Effector memory CD4-positive, alpha-beta T cell (primary cell): ENCODE data around the gene CYTL1.
"Not testable (repeated sequence)": the region's sequence is repeated elsewhere in the genome, so short reads cannot be mapped to it uniquely, and the experiment has no call there.

Source experiments
- DNase-seq, 3 donors: peaks; one replicate each; pipeline ENCODE4 v3.0.0-alpha.2; 2020
- H3K27ac ChIP-seq: 2 replicates; pipeline ENCODE4 v1.7.0; 2013; ENCODE audit warnings: mild to moderate bottlenecking, low read length, moderate library complexity; ENCODE audit not compliant: insufficient read depth, poor library complexity, severe bottlenecking
- H3K27me3 ChIP-seq: replicated peaks from 2 replicates; pipeline ENCODE4 v1.7.0; 2013; ENCODE audit warnings: mild to moderate bottlenecking, low read length; ENCODE audit not compliant: insufficient read depth, control insufficient read depth, poor library complexity, severe bottlenecking
- H3K36me3 ChIP-seq: 2 replicates; pipeline ENCODE4 v1.7.0; 2013; ENCODE audit warnings: mild to moderate bottlenecking, low read length, moderate library complexity; ENCODE audit not compliant: control insufficient read depth, insufficient read depth
- H3K4me1 ChIP-seq: 2 replicates; pipeline ENCODE4 v1.7.0; 2013; ENCODE audit warnings: low read length, mild to moderate bottlenecking; ENCODE audit not compliant: control insufficient read depth, insufficient read depth, poor library complexity, severe bottlenecking
- H3K4me3 ChIP-seq: 2 replicates; pipeline ENCODE4 v1.7.0; 2013; ENCODE audit warnings: low read length, low read depth, mild to moderate bottlenecking; ENCODE audit not compliant: insufficient read depth, poor library complexity, severe bottlenecking
- H3K9me3 ChIP-seq: 2 replicates; pipeline ENCODE4 v1.7.0; 2013; ENCODE audit warnings: mild to moderate bottlenecking, low read length, moderate library complexity; ENCODE audit not compliant: control insufficient read depth

The CYTL1 gene

DNA sequence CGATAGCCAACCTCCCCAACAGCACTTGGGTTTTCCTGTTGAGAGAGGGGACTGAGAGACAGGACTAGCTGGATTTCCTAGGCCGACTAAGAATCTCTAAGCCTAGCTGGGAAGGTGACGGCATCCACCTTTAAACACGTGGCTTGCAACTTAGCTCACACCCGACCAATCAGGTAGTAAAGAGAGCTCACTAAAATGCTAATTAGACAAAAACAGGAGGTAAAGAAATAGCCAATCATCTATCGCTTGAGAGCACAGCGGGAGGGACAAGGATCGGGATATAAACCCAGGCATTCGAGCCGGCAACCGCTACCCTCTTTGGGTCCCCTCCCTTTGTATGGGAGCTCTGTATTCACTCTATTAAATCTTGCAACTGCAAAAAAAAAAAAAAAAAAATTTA is 12.3 kb downstream of the CYTL1 start:
- not testable (repeated sequence) for H3K27me3 ChIP-seq, H3K27ac ChIP-seq, H3K36me3 ChIP-seq, H3K4me3 ChIP-seq, H3K4me1 ChIP-seq, H3K9me3 ChIP-seq, DNase-seq

DNA sequence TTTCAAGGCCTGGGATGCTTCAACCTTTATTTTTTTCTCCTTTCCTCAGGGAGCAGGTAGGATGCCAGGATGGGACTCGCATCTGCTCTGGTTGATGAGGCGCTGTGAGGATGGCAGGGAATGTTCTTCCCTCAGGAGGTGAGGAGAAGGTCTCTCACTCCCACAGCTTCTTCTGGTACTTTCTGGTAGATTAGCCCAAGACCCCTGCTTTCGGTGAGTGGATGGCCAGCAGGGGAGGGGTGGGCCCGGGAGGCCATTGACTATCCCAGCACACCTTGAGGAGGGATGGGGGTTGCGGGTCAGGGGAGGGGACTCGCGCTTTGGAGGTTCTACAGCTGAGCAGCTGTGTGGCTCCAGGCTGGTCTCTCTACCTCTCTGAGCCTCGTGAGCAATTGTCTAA is 14.8 kb downstream of the CYTL1 start:
- Histone ChIP-seq H3K4me3 (no peak overlapping the region), H3K4me1 (no peaks in the 10 kb centered on the region), H3K36me3 (no peaks in the 10 kb centered on the region), H3K9me3 (no peaks in the 10 kb centered on the region), H3K27ac (no peak overlapping the region), H3K27me3 (no peaks in the 10 kb centered on the region)
- no peak for DNase-seq

DNA sequence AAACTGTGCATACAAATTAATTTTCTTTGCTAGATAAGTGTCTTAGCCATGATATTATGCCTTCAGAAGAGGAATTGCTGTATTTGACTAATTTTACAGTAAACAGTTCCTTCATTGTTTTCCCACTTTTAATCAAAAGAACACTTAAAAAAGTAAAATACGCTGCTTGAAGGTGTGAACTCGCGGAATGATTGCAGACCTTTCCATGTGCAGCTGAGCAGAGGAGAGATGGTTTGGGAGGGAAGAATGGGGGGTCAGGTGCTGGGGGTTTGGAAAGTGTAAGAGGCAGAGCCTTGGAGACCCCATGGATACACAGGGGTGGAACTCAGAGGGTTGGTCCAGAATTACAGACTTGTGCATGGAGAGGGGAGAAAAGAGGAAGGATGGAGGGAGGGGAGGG is 15.3 kb downstream of the CYTL1 start:
- H3K4me3 ChIP-seq: no peak overlapping the region
- DNase-seq: no peak
- no peaks in the 10 kb centered on the region for H3K27me3 ChIP-seq
- H3K4me1 ChIP-seq: no peaks in the 10 kb centered on the region
- H3K9me3 ChIP-seq: no peaks in the 10 kb centered on the region
- H3K27ac ChIP-seq: no peak overlapping the region
- no peaks in the 10 kb centered on the region for H3K36me3 ChIP-seq

DNA sequence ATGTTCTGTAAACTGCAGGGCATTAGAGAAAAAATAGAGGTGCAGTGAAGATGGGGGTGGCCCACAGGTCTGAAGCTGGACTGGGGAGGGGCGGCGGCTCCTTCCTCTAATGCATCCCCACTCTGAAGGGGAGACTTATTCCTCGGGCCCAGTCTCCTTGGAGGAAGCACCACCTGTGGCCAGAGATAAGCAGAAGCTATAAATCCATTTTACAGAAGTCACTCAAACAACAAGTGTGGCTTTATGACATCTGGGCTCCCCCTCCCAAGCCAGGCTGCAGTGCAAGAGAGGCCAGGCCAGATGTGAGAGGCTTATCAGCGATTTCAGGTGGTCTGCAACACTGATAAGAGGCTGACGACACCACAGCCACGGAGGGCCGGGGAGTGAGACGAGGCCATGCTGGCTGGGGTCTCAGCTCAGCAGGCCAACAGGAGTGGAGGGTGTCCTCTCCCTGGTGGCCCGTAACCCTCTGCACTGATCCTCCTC is 15.8 kb downstream of the CYTL1 start:
- Histone ChIP-seq H3K36me3 (no peaks in the 10 kb centered on the region), H3K27ac (no peak overlapping the region), H3K9me3 (no peaks in the 10 kb centered on the region), H3K4me1 (no peaks in the 10 kb centered on the region), H3K27me3 (no peaks in the 10 kb centered on the region), H3K4me3 (no peak overlapping the region)
- no peak for DNase-seq

DNA sequence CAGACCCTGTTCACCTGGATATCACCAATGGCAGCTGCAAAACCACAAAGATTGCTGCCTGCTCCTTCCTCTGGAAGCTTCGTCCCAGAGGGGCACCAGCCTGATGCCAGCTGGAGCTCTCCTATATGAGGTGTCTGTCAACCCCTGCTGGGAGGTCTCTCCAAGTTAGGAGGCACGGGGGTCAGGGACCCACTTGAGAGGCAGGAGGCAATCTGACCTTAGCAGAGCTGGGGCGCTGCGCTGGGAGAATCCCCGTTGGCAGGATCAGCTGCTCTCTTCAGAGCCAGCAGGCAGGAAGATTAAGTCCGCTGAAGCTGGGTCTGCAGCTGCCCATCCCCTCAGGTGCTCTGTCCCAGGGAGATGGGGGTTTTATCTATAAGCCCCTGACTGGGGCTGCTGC is 17.6 kb downstream of the CYTL1 start:
- DNase-seq, H3K27me3 ChIP-seq: not testable (repeated sequence)

DNA sequence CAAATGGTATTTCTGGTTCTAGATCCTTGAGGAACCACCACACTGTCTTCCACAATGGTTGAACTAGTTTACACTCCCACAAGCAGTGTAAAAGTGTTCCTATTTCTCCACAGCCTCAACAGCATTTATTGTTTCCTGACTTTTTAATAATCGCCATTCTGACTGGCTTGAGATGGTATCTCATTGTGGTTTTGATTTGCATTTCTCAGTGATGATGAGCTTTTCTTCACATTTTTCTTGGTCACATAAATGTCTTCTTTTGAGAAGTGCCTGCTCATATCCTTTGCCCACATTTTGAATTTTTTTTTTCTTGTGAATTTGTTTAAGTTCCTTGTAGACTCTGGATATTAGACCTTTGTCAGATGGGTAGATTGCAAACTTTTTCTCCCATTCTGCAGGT is 22.3 kb downstream of the CYTL1 start:
- not testable (repeated sequence) for H3K4me3 ChIP-seq, H3K27ac ChIP-seq, H3K4me1 ChIP-seq, DNase-seq, H3K36me3 ChIP-seq, H3K9me3 ChIP-seq, H3K27me3 ChIP-seq

More for the DNA sequence above, 17.6 kb downstream of the CYTL1 start:
- not testable (repeated sequence) for H3K4me3 ChIP-seq, H3K36me3 ChIP-seq, H3K9me3 ChIP-seq, H3K4me1 ChIP-seq, H3K27ac ChIP-seq

DNA sequence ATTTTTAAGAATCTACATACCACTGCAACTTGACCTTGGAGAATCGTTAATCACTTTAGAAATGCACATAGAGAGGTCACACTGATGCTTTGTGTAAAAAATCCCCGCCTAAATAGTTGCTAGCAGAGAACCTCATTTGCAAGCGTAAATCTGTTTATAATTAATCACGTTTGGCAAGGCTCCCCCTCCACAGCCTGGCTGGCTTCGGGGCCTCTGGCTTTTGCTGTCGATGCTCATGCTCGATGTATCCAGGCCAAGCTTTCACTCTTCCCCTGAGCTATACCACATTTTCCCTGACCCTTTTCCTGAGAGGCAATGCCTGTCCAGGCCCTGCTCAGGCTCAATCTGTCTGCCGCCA is 23.4 kb downstream of the CYTL1 start:
- H3K36me3 ChIP-seq: no peaks in the 10 kb centered on the region
- H3K27ac ChIP-seq: no peak overlapping the region
- no peak for DNase-seq
- no peaks in the 10 kb centered on the region for H3K9me3 ChIP-seq
- H3K4me3 ChIP-seq: no peak overlapping the region
- no peaks in the 10 kb centered on the region for H3K27me3 ChIP-seq
- no peaks in the 10 kb centered on the region for H3K4me1 ChIP-seq

DNA sequence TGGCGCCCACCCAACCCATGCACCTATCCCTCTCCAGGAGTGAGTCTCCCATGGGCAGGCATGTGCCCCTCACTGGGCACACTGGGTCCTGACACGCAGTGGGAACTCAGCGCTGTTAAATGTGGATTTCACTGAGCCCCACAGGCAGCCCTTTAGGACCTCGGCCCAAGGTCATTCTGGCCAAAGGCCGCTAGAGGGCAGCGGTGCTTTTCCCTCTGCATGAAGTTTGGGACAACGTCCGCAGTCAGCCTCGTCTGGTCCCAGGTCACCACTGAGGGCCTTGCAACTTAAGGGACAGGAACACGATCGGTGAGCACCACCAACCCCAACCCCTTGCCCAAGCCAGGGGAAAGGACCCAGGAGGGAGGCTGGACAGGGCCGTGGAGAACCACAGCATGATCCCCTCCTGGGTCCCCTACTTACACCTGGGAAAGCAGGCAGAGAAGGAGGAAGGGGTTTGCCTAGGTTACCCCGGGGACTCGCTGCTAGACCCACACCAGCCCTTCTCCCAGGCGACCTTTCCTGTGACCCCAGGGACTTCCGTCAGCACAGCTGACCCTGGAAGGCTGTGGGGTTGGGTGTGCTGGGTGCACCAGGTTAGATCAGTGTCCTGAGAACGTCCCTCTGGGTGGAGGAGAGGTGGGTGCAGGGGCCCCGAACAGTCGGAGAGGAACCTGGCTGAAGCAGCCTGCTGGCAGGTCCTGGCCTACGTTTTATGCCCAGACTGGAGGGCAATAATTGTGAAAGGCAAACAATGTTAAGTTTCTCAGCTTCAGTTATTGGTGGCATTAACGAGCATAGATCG is 24.0 kb downstream of the CYTL1 start:
- no peak for DNase-seq
- Histone ChIP-seq H3K36me3 (no peaks in the 10 kb centered on the region), H3K4me1 (no peaks in the 10 kb centered on the region), H3K4me3 (no peak overlapping the region), H3K27ac (no peak overlapping the region), H3K9me3 (no peaks in the 10 kb centered on the region), H3K27me3 (no peaks in the 10 kb centered on the region)

DNA sequence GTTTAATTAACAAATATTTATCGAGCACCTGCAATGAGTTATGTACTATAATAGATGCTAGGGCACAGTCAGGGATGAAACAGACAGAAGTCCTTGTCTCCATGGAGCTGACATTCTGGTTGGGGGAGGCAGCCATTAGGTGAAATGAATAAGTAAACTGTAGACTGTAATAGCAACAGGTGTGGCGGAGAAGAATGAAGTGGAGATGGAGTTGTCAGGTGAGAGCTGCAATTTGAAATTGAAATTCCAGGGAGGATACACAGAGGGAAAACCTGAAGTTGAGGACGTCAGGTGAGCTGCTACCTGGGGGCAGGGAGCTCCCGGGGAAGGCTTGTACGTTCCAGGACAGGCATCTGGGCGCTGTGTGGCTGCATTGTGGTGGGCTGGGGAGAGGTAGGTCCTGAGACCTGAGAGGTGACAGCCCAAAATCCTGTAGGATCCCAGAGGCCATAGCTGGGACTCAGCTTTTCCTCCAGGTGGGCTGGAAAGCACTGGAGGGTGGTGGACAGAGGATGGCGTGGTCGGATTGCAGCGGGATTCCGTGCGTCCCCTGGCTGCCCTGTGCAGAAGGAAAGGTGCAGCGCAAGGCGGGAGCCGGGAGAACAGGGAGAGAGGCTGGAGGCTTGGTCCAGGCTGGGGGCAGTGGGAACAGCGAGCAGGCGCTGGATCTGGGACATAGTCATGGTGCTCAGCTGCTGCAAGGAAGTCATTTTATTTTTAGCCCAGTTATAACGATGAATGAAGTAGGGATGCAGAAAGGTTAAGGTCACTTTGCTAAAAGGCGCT is 24.8 kb downstream of the CYTL1 start:
- Histone ChIP-seq H3K4me3 (no peak overlapping the region), H3K36me3 (no peaks in the 10 kb centered on the region), H3K27me3 (no peaks in the 10 kb centered on the region), H3K4me1 (no peaks in the 10 kb centered on the region), H3K27ac (no peak overlapping the region), H3K9me3 (no peaks in the 10 kb centered on the region)
- no peak for DNase-seq

DNA sequence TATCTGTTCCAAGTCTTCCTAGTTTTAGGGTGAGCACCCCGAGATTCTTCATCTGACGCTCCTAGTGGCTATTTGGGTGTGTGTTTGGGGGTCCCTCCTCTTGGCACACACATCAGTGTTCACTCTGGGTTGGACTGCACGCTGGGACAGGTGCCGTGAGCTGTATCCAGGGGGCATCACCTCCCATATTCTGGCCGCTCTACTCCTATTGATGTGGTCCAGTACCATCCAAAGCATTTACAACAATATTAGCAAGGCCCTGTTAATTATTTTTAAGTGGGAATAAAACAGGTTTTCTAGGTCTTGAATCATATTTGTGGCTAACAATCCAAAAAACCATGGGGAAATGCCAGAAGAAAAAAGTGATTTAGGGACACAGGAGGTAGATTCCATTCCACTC is 26.4 kb downstream of the CYTL1 start:
- DNase-seq: no peak
- no peaks in the 10 kb centered on the region for H3K9me3 ChIP-seq
- H3K27ac ChIP-seq: no peak overlapping the region
- no peaks in the 10 kb centered on the region for H3K4me1 ChIP-seq
- H3K36me3 ChIP-seq: no peaks in the 10 kb centered on the region
- no peaks in the 10 kb centered on the region for H3K27me3 ChIP-seq
- no peak overlapping the region for H3K4me3 ChIP-seq
